ENCODE data around the gene HCLS1.

- TF ChIP-seq CTCF (IDR thresholded peaks at IDR 0.05; ENCODE audit: borderline replicate concordance, extremely low read depth, low read length, poor library complexity, severe bottlenecking) (no peak), EZH2 (IDR thresholded peaks at IDR 0.05; ENCODE audit: borderline replicate concordance, low read depth, low read length, severe bottlenecking) (no peak)
Observed at GRCh38 chr3:121658716-121659435, 1.8 kb downstream of the HCLS1 start.
